Lung microvascular endothelial cell (primary cell): Measurements from ENCODE around the gene CCDC127. TPM values are rescaled to one million over a fixed set of nuclear protein-coding genes. Genes with fewer than 3 reads are reported as not detected.

Experiments used
- DNase-seq, 2 donors: peaks; one replicate each; pipeline versions ENCODE4 v3.0.0 to v3.0.0-alpha.2; 2010; ENCODE audit warnings: low read depth in 2 of 2
- total RNA-seq: library from RNA; depleted of rRNA; stranded (reverse); fragments of >200 nt; gene quantifications from 2 replicates; pipeline ENCODE4 v1.2.1, GENCODE V29; 2014

Gene CCDC127
- total RNA-seq, 1 donor from 2014 or later = 4.8 TPM

GRCh38 chr5:159448-160172, 58.3 kb downstream of the CCDC127 start:
- DNase-seq = no peak

GRCh38 chr5:158807-159447, 59.0 kb downstream of the CCDC127 start:
- no peak for DNase-seq

- no peak for DNase-seq
These were observed 60.2 kb downstream of the CCDC127 start for GRCh38 chr5:157801-158200.

GRCh38 chr5:157126-157715, 60.7 kb downstream of the CCDC127 start:
- DNase-seq = no peak

- no peak for DNase-seq
These were observed 61.4 kb downstream of the CCDC127 start for GRCh38 chr5:156411-157072.

GRCh38 chr5:155651-156410, 62.1 kb downstream of the CCDC127 start:
- no peak for DNase-seq

- DNase-seq = no peak
These were observed 63.1 kb downstream of the CCDC127 start for GRCh38 chr5:154826-155225.

- DNase-seq = peak in 1 of 2 donors; percentile 31
These were observed 63.7 kb downstream of the CCDC127 start for GRCh38 chr5:154236-154635.

GRCh38 chr5:153256-153655, 64.7 kb downstream of the CCDC127 start:
- peak in 1 of 2 donors; percentile 42 for DNase-seq

GRCh38 chr5:152077-152476, 65.9 kb downstream of the CCDC127 start:
- no peak for DNase-seq

- DNase-seq = no peak
These were observed 67.2 kb downstream of the CCDC127 start for GRCh38 chr5:150746-151145.

- DNase-seq = no peak
These were observed 68.0 kb downstream of the CCDC127 start for GRCh38 chr5:149745-150485.

- DNase-seq = no peak
These were observed 70.2 kb downstream of the CCDC127 start for GRCh38 chr5:147751-148150.

Other genes starting within 250 kb of the CCDC127 start
- under 0.01 TPM in 2 replicates for gene PLEKHG4B, start 126.0 kb downstream of the CCDC127 start, total RNA-seq
- not detected in 2 replicates for gene LRRC14B, start 26.7 kb downstream of the CCDC127 start, total RNA-seq
- 95.0 and 95.9 TPM in 2 replicates for gene SDHA, start 167 bp upstream of the CCDC127 start, total RNA-seq
- gene PDCD6, start 53.5 kb upstream of the CCDC127 start, total RNA-seq = 101 and 140 TPM in 2 replicates
- gene AHRR, start 103.6 kb upstream of the CCDC127 start, total RNA-seq = 1.4 and 2.4 TPM in 2 replicates
- 18.5 and 25.0 TPM in 2 replicates for gene EXOC3, start 225.0 kb upstream of the CCDC127 start, total RNA-seq